ENCODE measurements around the gene ALG14. TPM values are rescaled to one million over a fixed set of nuclear protein-coding genes. Genes with fewer than 3 reads are reported as not detected.

The ALG14 gene
- total and polyA plus RNA-seq, 8 donors: 1.1 to 6.2 (median 5.6) TPM

DNA sequence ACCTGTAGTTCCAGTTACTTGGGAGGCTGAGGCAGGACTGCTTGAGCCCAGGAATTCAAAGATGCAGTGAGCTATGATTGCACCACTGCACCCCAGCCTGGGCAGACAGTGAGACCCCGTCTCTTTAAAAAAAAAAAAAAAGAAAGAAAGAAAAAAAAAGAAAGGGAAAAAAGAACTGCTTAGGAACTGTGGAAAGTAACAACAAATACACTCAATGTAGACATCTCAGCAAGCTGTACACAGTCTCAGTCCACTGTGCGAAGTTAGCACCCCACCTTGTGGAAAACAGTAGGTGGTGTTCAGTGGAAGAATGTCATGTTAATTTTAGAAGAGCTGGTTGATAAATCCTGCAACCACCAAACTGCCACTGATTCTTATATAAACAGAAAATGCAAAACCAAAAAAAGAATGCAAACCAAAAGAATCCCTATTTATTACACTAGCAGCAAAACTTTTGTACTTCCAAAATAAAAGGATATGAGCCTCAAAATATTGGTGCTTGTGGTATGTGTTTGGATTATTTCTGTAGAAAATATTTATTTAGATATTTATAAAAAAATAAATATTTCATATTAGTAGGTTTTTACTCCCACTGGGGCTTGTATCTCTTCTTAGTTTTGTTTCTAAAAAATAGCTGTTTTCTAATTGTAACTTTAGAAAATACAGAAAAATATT lies 31.1 kb downstream of the ALG14 start:
- TF ChIP-seq, protein P1, sequence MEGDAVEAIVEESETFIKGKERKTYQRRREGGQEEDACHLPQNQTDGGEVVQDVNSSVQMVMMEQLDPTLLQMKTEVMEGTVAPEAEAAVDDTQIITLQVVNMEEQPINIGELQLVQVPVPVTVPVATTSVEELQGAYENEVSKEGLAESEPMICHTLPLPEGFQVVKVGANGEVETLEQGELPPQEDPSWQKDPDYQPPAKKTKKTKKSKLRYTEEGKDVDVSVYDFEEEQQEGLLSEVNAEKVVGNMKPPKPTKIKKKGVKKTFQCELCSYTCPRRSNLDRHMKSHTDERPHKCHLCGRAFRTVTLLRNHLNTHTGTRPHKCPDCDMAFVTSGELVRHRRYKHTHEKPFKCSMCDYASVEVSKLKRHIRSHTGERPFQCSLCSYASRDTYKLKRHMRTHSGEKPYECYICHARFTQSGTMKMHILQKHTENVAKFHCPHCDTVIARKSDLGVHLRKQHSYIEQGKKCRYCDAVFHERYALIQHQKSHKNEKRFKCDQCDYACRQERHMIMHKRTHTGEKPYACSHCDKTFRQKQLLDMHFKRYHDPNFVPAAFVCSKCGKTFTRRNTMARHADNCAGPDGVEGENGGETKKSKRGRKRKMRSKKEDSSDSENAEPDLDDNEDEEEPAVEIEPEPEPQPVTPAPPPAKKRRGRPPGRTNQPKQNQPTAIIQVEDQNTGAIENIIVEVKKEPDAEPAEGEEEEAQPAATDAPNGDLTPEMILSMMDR (IDR thresholded peaks at IDR 0.05): peak in 3 of 4 donors; percentile 48 to 62 (median 60)
- Histone ChIP-seq H3K9me3 (no peaks in the 10 kb centered on the region), H3K36me3 (no peaks in the 10 kb centered on the region), H3K4me1 (peaks cover 0 to 15% (median 9%) of the 10 kb centered on the region in 3 donors), H3K4me3 (no peak overlapping the region), H3K27ac (peak overlapping the region in 2 of 4 donors; percentile 52 to 64), H3K27me3 (no peaks in the 10 kb centered on the region)
- peak; percentile 54 for FAIRE-seq
- peak in 4 of 6 donors; percentile 32 to 66 (median 56) for DNase-seq
- WGBS, 2 donors: 2 to 5% methylated on average over 2 of the region's 2 CpGs
- ATAC-seq: peak; percentile 85 to 92 (median 90)
- intact Hi-C loops (cut with DNase I): loop anchor here in 2 of 3 donors (5.0 to 10.0 kb wide), 3 partner anchors 184 to 517 kb away; no protein-coding TSS in a partner anchor

DNA sequence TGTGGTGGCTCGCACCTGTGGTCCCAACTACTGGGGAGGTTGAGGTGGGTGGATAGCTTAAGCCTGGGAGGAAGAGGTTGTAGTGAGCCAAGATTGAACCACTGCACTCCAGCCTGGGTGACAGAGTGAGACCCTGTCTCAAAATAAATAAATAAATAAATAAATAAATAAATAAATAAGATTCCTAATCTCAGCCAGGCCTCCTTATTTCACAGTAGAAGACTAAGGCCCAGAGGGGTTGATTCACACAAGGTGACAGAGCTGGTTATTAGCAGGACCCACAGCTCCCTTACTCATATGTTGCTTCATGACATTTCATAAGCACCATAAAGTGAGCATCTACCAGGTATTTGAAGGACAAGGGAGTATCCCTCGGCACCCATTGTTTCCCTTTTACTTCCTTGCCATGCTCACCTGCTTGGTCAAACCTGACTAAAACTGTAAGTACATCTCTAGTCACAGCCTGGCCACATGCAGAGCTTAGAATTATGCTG lies 32.7 kb downstream of the ALG14 start:
- DNase-seq: no peak
- Histone ChIP-seq H3K4me1 (peaks cover 0 to 15% (median 9%) of the 10 kb centered on the region in 3 donors), H3K9me3 (no peaks in the 10 kb centered on the region), H3K4me3 (no peak overlapping the region), H3K27me3 (no peaks in the 10 kb centered on the region), H3K36me3 (no peaks in the 10 kb centered on the region), H3K27ac (no peak overlapping the region)
- no peak for FAIRE-seq
- intact Hi-C loops (cut with DNase I): loop anchor here in 2 of 3 donors (5.0 to 10.0 kb wide), 3 partner anchors 183 to 515 kb away; no protein-coding TSS in a partner anchor
- WGBS, 2 donors: 88% methylated on average over 2 of the region's 2 CpGs
- TF ChIP-seq, protein P1 (IDR thresholded peaks at IDR 0.05): no peak
- no peak for ATAC-seq

DNA sequence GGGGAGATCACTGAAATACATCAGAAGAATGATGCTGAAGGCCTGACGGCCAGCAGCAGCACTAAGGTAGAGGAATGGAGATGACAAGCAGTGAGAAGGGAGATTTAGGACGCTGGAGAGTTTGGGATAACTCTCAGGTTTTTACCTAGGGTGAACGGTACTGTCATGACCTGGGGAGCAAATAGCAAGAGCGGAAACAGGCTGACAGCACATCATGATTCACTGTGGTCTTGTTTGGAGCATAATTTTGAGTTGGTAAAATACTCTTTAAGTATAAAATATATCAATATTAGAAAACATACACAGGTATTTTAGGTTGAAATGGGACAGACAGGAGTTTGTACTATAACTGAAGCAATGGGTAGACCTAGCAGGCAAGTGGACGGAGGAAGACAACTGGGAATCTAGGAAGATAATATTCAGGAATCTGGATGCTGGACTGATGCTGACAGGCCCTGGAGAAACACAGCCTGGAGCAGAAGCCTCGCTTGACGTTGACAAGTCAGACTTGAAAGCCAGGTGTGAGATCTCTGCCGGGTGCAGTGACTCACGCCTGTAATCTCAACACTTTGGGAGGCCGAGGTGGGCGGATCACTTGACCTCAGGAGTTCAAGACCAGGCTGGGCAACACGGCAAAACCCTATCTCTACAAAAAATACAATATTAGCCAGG lies 33.3 kb downstream of the ALG14 start:
- H3K27ac ChIP-seq: no peak overlapping the region
- 67 to 76% methylated on average over 12 of the region's 12 CpGs for whole genome bisulfite sequencing, 2 donors
- peaks cover 0 to 15% (median 9%) of the 10 kb centered on the region in 3 donors for H3K4me1 ChIP-seq
- DNase-seq (peak in 3 of 6 donors; percentile 23 to 45 (median 24)), FAIRE-seq (no peak), ATAC-seq (no peak)
- no peaks in the 10 kb centered on the region for H3K36me3 ChIP-seq
- no peaks in the 10 kb centered on the region for H3K27me3 ChIP-seq
- no peaks in the 10 kb centered on the region for H3K9me3 ChIP-seq
- intact Hi-C loops (cut with DNase I): loop anchor here in 2 of 3 donors (5.0 to 10.0 kb wide), 3 partner anchors 182 to 515 kb away; no protein-coding TSS in a partner anchor
- TF ChIP-seq, protein P1 (IDR thresholded peaks at IDR 0.05): no peak
- no peak overlapping the region for H3K4me3 ChIP-seq

DNA sequence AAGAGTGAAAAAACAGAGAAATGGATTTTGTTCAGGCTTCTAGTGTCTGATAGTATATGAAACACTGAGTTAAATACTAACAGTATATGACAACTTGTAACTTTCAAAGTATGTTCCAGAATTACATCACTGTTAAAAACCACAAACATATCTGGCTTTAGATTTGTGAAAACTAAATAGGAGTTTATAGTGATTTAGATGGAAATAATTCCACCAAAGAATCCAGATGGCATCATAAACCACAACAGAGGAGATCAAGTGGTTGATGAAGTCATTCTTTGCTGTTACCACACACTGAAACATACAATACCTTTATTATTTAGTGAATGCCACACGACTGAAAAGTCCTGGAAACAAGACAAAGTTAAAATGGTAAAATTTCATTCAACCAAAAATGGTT lies 37.2 kb downstream of the ALG14 start:
- no peaks in the 10 kb centered on the region for H3K36me3 ChIP-seq
- ATAC-seq (no peak), FAIRE-seq (no peak), DNase-seq (no peak)
- no peak overlapping the region for H3K27ac ChIP-seq
- no peak overlapping the region for H3K4me3 ChIP-seq
- H3K27me3 ChIP-seq: no peaks in the 10 kb centered on the region
- intact Hi-C loops (cut with DNase I): no loop called here
- H3K4me1 ChIP-seq: no peaks in the 10 kb centered on the region
- no peaks in the 10 kb centered on the region for H3K9me3 ChIP-seq
- WGBS, 2 donors: 77 to 83% methylated on average over 1 of the region's 1 CpG
- TF ChIP-seq, protein P1 (IDR thresholded peaks at IDR 0.05): no peak
